ENCODE data around the gene TRRAP. TPM values are rescaled to one million over a fixed set of nuclear protein-coding genes. Genes with fewer than 3 reads are reported as not detected.

The TRRAP gene
- total RNA-seq, 4 donors from 2014 or later = 12.1 to 25.6 (median 16.7) TPM

DNA sequence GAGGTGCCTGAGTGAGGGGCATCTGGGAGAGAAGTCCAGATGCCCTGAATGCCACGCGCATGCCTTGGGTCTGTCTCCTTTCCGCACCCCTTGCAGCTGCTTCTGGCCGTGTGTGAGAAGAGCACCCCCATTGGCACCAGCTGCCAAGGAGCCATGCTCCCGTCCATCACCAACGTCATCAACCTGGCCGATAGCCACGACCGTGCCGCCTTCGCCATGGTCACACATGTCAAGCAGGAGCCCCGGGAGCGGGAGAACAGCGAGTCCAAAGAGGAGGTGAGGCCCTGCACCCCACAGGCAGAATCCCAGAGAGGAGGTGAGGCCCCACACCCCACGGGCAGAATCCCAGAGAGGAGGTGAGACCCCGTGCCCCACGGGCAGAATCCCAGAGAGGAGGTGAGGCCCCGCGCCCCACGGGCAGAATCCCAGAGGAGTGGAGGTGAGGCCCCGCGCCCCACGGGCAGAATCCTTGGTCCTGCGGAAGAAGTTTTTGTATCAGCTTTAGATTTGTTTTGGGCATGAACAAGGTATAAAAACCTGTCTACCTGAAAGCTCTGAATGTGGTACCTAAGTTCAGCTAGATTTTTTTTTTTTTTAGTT is 91.8 kb downstream of the TRRAP start:
- no peaks in the 10 kb centered on the region for H3K27me3 ChIP-seq
- H3K9me3 ChIP-seq = no peaks in the 10 kb centered on the region
- no peak for DNase-seq
- H3K27ac ChIP-seq = no peak overlapping the region
- peaks cover 42 to 100% (median 74%) of the 10 kb centered on the region in 3 donors for H3K36me3 ChIP-seq
- WGBS, 2 donors = 92 to 95% methylated on average over 8 to 13 of the region's 24 CpGs
- H3K4me1 ChIP-seq = peaks cover 0 to 8% (median 0%) of the 10 kb centered on the region in 3 donors
- intact Hi-C loops (cut with DNase I) = no loop called here
- no peak overlapping the region for H3K4me3 ChIP-seq
- no peak for TF ChIP-seq CTCF (IDR thresholded peaks at IDR 0.05)

DNA sequence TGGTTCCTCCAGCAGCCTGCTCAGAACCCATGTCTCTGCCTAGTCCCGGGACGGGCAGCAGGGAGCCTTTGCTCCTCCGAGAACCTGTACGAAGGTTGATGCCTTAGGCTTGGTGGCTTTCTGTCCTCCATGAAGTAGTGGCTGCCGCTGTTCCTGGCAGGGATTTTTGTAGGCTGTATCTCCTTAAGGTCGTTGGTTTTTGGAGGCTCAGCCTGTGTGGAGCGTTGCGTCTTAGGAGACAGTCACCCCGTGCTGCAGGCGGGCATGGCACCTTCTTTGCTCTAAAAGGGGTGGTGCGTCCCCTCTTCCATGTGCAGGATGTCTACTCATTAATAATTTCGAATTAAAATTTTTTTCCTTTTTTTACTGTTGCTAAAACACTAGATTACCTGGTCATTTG is 92.5 kb downstream of the TRRAP start:
- Histone ChIP-seq H3K36me3 (peaks cover 38 to 100% (median 67%) of the 10 kb centered on the region in 3 donors), H3K4me3 (no peak overlapping the region), H3K9me3 (no peaks in the 10 kb centered on the region), H3K4me1 (peaks cover 0 to 8% (median 0%) of the 10 kb centered on the region in 3 donors), H3K27ac (no peak overlapping the region), H3K27me3 (no peaks in the 10 kb centered on the region)
- TF ChIP-seq CTCF (IDR thresholded peaks at IDR 0.05) (no peak), POLR2A (IDR thresholded peaks at IDR 0.05) (no peak)
- intact Hi-C loops (cut with DNase I) = no loop called here
- WGBS, 2 donors = 88 to 95% methylated on average over 8 to 9 of the region's 12 CpGs
- DNase-seq = no peak

- Histone ChIP-seq H3K36me3 (peaks cover 48 to 100% (median 71%) of the 10 kb centered on the region in 3 donors), H3K4me3 (no peak overlapping the region), H3K27me3 (no peaks in the 10 kb centered on the region), H3K9me3 (no peaks in the 10 kb centered on the region), H3K4me1 (no peaks in the 10 kb centered on the region), H3K27ac (no peak overlapping the region)
- DNase-seq = no peak
- intact Hi-C loops (cut with DNase I) = no loop called here
- TF ChIP-seq POLR2A (IDR thresholded peaks at IDR 0.05) (no peak), CTCF (IDR thresholded peaks at IDR 0.05) (no peak)
- 84 to 92% methylated on average over 3 to 4 of the region's 4 CpGs for WGBS, 2 donors
These were observed 95.9 kb downstream of the TRRAP start for GRCh38 chr7:98974205-98974604.

- WGBS, 2 donors = 90 to 93% methylated on average over 14 to 17 of the region's 17 CpGs
- no peaks in the 10 kb centered on the region for H3K9me3 ChIP-seq
- no peaks in the 10 kb centered on the region for H3K27me3 ChIP-seq
- intact Hi-C loops (cut with DNase I) = no loop called here
- TF ChIP-seq CTCF (IDR thresholded peaks at IDR 0.05) (no peak), POLR2A (IDR thresholded peaks at IDR 0.05) (no peak)
- H3K27ac ChIP-seq = no peak overlapping the region
- DNase-seq = no peak
- H3K4me3 ChIP-seq = no peak overlapping the region
- no peaks in the 10 kb centered on the region for H3K4me1 ChIP-seq
- peaks cover 51 to 100% (median 63%) of the 10 kb centered on the region in 3 donors for H3K36me3 ChIP-seq
These were observed 96.8 kb downstream of the TRRAP start for GRCh38 chr7:98974906-98975816.

Measured in esophagus squamous epithelium (tissue), 5 donors.